NCI-H2227 (cell line): Measurements from ENCODE around the gene CD52.

Experiments
- DNase-seq: peaks from one replicate; lab custom pipeline; 2025; ENCODE audit not compliant: unreplicated experiment; lab: John Stamatoyannopoulos, UW

CD52 gene

GRCh38 chr1:26317612-26318337, at the start of gene CD52:
Gene CD52, plus strand, starts transcription at chr1:26317958. Its CDS starts 60 bp downstream, at chr1:26318018.
- DNase-seq, result no peak

- DNase-seq, result no peak
Observed at GRCh38 chr1:26268290-26269197, 49.2 kb upstream of the CD52 start.

GRCh38 chr1:26269198-26269550, 48.6 kb upstream of the CD52 start:
- DNase-seq, result no peak

DNA sequence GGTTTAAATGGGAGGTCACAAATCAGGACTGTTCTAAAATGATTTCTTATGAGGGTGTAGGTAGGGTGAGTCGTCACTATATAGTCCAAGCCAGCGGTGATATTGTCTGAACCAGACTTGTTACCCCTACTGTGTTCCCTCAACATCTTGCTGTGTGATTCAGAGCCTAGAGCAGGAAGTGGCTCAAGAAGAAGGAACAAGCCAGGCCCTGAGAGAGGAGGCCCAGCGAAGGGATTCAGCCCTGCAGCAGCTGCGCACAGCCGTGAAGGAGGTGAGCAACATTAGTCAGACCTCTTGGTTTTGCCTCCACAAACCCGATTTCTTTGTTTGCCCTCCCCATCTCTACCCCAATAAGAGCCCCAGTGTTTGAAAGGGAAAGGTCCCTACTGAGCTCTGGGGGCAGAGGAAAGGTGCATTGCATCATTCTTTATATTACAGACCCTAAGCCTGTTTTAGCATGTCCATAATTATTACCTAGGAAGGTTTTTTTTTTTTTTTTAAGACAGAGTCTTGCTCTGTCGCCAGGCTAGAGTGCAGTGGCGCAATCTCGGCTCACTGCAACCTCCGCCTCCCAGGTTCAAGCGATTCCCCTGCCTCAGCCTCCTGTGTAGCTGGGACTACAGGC, 42.8 kb upstream of the CD52 start:
- DNase-seq, result no peak

DNA sequence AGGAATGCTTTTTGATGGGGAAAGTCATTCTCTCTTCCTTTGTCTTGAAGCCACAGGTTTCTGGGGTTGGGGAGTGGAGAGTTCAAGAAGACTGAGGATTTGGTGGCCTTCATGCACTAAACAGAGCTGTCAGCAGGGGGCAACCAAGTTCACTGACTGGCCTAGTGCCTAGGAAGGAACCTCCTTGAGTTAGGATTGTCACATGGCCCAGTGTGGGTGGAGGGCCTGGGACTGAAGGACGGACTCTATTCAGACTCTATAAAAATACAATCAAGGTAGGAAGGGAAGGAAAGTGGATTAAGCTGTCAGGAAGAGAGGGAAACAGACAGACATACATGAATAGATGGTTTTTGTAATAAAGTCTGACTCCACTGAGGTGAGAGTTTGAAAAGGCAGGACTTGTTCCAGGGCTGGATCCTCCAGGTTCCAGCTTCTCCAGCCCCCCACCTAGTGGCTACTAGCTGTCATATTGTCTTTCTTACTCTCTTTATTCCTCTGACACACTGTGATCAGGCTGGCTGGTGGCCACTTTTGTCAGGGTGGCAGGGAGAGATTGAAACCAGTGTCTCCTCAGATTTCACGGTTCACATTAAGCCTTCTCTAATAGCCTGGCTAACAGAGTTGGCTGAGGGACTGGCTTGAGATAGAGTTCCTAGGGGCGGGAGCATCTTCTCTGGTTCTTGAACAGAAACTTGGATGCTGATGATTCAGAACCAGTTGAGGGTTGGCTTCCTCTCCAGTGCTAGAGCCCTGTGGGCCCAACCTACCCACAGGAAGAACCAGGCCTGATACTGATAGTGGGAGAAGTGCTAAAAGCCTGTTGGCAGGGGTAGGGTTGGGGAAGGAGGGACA, 42.0 kb upstream of the CD52 start:
- DNase-seq, result peak; percentile 73

DNA sequence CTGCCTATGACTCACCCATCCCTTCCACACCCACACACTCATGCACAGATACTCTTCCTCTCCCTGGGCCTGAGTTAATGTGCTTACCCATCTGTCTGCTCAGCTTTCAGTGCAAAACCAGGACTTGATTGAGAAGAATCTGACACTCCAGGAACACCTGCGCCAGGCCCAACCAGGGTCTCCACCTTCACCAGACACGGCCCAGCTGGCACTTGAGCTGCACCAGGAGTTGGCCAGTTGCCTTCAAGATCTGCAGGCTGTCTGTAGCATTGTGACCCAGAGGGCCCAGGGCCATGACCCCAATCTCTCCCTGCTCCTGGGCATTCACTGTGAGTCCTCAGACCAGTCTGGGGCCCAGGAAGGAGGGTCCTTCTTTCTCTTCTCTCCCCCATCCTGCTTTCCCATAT, 41.3 kb upstream of the CD52 start:
- DNase-seq, result no peak

DNA sequence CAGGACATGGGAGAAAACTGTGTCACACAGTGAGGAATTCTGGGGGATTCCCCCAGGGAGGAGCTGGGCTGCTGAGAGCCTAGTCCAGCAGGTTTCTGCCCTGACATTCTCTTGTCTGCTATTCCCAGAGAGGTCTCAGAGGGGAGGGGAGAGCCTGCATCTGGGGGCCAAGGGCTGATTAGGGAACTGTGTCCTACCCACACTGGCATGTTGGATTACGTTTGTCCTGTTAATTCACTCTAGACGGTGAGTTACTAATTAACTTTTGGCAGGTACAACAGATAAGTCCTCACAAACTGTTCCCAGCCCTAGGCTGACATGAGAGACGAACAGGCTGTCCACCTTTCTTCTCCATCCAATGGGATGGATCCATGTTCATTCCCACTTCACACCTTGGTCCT, 40.5 kb upstream of the CD52 start:
- DNase-seq, result no peak

DNA sequence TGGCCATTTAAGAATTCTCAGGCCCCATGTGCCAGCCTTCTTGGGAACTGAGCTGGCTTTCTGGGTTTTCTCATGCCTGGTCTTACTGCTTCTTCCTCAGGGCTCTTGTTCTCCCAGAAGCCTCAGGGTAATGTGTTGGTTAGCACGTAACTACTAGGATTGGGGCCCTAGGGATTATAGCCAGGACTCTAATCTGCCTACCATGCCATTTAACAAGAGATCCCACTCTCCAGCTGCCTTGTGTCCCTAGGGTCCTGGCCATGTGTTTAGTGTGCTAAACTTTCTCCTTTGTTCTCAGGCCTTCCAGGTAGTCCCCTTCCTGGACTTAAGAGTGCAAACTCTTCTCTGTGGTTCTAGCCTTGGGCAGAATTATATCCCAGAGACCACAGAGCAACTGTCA, 40.0 kb upstream of the CD52 start:
- DNase-seq, result no peak

DNA sequence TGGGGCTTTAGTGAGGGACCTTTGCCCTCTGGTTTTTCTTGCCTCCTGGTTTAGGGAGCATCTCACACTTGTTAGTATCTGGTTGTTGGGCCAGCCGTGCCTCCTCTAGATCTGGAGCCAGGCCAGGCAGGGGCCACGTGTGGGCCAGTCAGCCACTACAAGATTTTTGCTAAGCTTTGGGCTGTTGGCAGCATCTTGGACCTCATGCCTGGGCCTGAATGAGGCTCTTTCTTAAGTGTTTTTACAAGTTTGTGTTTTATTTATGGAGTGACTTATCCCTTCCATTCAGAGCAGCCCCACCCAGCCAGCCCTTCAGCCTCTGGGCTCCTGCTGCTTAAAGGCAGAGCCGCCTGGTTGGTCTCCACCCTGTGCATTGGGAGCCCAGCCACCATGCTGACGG, 39.5 kb upstream of the CD52 start:
- no peak for DNase-seq

DNA sequence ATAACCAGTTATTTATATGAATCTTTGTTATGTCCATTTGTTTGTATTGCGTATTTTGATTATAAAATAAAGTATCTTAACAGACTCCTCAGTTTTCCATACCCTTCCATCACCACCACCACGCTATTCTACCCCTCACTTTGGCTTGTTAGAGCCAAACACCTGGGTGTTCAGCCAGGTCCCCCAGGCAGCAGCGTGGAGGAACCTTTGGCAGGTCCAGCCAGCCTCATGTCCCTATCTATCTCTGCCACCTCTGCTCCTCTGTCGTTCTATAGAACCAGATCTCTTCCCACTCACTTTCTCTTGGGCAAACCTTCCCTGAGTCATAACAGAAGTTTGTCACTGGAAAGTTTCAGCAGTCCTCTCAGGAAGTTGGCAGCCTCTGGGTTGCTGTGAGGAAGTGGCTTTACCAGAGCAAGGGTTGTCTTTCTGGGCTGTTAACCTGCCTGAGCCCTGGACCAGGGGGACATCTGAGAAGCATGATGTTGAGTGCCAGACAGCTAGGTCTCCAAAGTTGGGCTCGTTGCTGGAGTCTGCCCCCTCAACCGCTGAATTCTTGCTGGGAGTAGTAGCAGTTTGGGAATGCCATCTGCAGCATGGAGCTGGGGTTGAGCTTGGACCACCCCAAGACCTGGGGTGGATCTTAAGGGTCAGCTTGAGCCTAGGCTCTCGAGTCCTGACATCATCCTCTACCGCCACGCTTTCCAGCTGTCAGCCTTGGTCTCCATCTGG, 38.9 kb upstream of the CD52 start:
- DNase-seq, result peak; percentile 62

GRCh38 chr1:26279456-26280332, 38.1 kb upstream of the CD52 start, which contains the start of gene SH3BGRL3:
Gene SH3BGRL3, plus strand, starts transcription at chr1:26280086. Its CDS starts 70 bp downstream, at chr1:26280156.
- peak; percentile 89 for DNase-seq

DNA sequence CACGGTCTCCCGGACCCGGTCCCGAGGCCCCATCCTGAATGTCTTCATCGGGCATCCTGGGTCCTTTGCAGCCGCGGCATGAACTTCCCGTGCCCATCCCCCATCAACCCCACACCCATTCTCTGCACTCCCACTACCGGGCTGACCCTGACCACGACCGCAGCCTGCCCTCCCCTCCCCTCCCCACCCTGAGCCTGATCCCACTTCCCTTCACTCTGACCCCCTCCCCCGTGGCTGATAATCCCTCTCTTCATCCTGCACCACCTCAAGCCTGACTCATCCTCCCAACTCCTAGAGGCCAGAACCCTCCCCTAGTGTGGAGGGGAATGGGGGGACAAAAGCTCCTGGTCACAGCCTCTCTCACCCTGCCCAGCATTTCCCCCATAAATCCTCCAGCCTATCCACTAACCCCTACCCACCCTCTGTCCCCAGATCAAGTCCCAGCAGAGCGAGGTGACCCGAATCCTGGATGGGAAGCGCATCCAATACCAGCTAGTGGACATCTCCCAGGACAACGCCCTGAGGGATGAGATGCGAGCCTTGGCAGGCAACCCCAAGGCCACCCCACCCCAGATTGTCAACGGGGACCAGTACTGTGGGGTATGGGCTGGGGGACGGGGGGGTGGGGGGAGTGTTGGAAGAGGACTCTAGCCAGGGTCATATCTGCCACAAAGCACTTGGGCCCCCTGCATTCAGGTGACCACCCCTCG, 37.3 kb upstream of the CD52 start:
- DNase-seq, result no peak

DNA sequence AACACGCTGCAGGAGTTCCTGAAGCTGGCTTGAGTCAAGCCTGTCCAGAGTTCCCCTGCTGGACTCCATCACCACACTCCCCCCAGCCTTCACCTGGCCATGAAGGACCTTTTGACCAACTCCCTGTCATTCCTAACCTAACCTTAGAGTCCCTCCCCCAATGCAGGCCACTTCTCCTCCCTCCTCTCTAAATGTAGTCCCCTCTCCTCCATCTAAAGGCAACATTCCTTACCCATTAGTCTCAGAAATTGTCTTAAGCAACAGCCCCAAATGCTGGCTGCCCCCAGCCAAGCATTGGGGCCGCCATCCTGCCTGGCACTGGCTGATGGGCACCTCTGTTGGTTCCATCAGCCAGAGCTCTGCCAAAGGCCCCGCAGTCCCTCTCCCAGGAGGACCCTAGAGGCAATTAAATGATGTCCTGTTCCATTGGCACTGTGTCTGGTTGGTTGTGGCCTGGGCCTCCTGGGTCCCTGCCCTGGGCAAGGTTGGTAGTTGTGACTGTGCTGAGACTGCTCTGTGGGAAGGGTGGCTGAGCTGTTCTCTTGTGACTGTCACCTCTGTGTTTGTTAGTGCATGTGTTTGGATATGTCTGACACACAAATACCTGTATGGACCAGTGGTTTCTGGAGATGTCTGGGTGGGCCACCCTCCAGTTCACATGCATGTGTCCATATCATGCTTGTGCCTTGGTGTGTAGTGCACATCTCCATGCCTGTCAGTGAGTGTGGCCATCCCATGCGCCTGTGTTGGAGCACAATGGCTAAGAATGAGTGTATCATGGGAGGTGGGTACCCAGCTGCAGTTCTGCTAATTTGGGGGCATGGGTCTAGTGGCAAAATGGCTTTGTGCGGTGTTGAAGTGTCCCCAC, 36.4 kb upstream of the CD52 start:
- no peak for DNase-seq

GRCh38 chr1:26281971-26282370, 35.8 kb upstream of the CD52 start:
- peak; percentile 78 for DNase-seq

DNA sequence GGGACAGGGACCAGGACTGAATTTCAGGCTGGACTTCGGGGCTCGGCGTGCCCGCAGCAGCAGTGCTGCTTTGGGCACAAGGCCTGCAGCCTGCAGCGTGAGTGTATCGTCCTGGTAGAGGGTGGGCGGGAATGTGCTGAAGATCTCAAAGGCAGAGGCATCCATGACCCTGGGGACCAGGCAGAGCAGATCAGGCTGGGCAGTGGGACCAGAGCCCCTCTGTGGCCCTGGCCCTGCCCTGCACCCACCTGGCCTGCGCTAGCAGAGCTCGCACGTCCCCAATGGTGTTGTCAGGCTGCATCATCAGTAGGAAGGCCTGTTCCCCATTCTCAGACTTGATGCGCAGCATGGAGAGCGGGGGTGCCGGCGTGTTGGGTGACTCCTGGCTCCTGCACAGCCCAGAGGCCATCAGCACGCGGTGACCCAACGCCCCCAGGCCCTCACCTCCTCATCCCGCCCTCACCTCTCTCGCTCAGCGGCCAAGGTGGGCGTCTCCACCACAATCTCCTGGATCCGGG, 35.3 kb upstream of the CD52 start:
- DNase-seq, result no peak

DNA sequence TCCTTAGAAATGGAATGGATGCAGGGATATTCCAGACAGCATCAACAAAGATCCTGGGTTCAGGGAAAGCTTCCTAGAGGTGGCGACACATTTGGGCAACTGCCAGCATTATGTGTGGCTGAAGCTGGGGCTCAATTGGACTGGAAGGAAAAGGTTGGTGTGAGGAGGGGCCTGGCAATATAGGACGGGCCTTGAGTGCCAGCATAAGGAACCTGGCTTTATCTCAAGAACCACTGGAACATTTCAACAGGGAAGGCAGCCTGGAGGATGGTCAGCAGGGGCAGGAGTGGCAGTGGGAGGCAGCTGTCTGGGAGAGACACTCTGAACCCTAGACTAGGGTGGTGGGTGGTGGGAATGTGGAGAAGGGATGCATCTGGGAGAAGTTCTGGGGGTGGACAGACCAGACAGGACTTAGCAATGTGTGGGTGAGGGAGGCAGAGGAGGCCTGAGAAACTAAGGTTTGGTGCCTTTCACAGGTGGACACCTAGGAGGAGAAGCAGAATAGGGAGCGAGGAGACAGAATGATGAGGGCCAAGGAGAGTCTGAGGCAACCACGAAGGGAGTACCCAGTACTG, 34.4 kb upstream of the CD52 start:
- no peak for DNase-seq
